ENCODE measurements around the gene ACTRT2. TPM values are rescaled to one million over a fixed set of nuclear protein-coding genes. Genes with fewer than 3 reads are reported as not detected.

ACTRT2 gene
- total RNA-seq, 1 donor from 2014 or later, result not detected

DNA sequence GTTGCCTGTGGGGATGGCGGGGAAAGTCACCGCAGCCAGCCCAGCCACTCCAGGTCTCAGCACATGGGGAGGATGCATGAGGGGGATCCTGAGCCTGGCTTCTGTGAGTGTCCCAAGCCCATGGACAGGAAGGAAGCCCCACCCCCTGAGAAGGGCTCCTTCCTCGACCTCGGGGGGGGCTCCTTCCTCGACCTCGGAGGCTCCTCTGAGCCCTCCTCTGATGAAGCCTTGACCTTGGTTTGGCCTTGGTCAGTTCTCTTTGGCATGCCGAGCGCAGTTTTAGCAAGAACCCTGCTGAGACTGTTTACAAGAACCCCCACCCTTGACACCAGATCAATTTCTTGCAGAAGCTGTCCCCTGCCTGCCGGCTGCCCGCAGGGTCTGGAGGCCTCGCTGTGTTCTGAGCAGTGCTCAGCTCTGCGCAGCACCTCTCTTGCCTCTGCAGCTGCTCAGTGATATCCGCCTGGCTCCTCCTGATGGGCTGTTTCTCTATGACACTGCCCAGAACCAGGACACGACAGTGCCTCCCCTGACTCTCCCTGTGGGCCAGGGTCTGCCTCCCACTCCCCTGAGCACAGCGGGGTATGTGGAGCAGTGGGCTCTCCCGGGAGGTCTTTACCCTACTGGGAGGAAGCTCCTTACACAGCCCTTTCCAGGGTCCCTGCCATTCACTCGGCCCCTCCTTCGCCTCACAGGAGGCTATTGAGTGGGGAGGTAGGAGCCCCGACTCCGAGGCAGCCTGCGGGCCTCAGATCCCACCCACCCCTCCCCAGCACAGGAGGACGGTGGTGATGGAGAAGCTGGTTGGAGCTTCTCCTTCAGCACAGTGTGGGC, 15.4 kb downstream of the ACTRT2 start:
- no peaks in the 10 kb centered on the region for H3K36me3 Mint-ChIP-seq (ENCODE audit: unreplicated experiment)
- TF ChIP-seq, protein P1, sequence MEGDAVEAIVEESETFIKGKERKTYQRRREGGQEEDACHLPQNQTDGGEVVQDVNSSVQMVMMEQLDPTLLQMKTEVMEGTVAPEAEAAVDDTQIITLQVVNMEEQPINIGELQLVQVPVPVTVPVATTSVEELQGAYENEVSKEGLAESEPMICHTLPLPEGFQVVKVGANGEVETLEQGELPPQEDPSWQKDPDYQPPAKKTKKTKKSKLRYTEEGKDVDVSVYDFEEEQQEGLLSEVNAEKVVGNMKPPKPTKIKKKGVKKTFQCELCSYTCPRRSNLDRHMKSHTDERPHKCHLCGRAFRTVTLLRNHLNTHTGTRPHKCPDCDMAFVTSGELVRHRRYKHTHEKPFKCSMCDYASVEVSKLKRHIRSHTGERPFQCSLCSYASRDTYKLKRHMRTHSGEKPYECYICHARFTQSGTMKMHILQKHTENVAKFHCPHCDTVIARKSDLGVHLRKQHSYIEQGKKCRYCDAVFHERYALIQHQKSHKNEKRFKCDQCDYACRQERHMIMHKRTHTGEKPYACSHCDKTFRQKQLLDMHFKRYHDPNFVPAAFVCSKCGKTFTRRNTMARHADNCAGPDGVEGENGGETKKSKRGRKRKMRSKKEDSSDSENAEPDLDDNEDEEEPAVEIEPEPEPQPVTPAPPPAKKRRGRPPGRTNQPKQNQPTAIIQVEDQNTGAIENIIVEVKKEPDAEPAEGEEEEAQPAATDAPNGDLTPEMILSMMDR (IDR thresholded peaks at IDR 0.05), result no peak
- H3K27me3 Mint-ChIP-seq (ENCODE audit: unreplicated experiment), result peaks cover 3% of the 10 kb centered on the region

DNA sequence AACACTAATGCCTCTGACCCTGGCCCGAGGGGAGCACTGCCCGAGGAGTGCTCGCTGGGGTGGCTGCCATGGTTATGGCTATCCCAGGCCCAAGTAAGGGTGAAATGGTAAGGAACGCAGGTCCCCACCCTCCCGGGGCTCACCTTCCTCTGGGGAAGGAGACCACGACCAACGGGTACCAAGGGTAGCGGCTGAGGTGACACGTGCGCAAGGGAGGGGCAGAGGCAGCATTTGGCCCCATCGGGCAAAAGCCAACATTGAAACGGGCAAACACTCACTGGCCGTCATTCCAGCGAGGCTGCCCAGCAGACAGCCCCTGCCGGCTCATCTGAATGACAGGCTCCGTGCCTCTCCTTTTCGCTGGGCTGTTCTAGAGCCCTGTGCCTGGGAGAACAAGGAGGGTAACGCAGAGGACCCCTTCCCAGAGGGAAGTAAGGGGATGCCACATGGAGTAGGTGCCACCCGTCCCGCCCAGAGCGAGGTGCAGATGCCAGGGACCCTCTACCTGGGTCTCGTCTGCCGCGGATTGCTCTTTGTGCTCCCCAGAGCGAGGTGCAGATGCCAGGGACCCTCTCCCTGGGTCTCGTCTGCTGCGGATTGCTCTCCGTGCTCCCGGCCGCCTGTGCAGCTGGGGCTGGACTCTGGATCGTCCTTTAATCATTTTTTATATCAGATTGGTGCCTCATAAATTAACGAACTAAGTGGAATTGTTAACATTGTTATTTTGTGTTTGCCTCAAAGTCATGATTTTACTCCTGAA, 16.2 kb downstream of the ACTRT2 start:
- Mint-ChIP-seq H3K4me3 (ENCODE audit: unreplicated experiment) (no peak overlapping the region), H3K27me3 (ENCODE audit: unreplicated experiment) (peaks cover 3% of the 10 kb centered on the region), H3K27ac (ENCODE audit: unreplicated experiment) (no peak overlapping the region), H3K9me3 (ENCODE audit: unreplicated experiment) (no peaks in the 10 kb centered on the region), H3K4me1 (ENCODE audit: unreplicated experiment) (no peaks in the 10 kb centered on the region), H3K36me3 (ENCODE audit: unreplicated experiment) (no peaks in the 10 kb centered on the region)
- no peak for DNase-seq (ENCODE audit: extremely low spot score, unreplicated experiment)
- TF ChIP-seq, protein P1 (IDR thresholded peaks at IDR 0.05), result no peak

More for the DNA sequence above, 15.4 kb downstream of the ACTRT2 start:
- Mint-ChIP-seq H3K4me1 (ENCODE audit: unreplicated experiment) (no peaks in the 10 kb centered on the region), H3K4me3 (ENCODE audit: unreplicated experiment) (no peak overlapping the region), H3K9me3 (ENCODE audit: unreplicated experiment) (no peaks in the 10 kb centered on the region), H3K27ac (ENCODE audit: unreplicated experiment) (no peak overlapping the region)
- no peak for DNase-seq (ENCODE audit: extremely low spot score, unreplicated experiment)

DNA sequence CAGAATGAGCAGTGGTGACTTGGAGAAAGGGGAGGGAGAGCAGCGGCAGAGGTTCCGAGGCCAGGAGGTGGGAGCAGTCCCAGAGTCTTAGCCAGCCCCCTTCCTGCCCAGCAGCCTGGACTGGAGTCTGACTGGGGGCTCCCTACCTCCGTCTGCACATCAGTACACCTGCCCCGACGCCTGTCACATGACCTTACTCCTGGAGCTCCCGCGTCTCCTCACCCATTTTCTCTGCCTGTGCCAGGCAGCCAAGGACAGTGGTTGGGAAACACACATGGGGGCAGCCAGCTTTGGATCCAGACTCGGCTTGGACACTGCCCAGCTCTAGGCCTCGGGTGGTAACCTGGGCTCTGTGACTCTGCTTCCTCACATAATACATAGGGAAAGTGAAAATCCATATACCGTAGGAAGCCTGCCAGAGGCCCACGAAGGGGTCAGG, 16.9 kb downstream of the ACTRT2 start:
- H3K27ac Mint-ChIP-seq (ENCODE audit: unreplicated experiment), result no peak overlapping the region
- peaks cover 3% of the 10 kb centered on the region for H3K27me3 Mint-ChIP-seq (ENCODE audit: unreplicated experiment)
- DNase-seq (ENCODE audit: extremely low spot score, unreplicated experiment), result no peak
- H3K9me3 Mint-ChIP-seq (ENCODE audit: unreplicated experiment), result no peaks in the 10 kb centered on the region
- TF ChIP-seq, protein P1 (IDR thresholded peaks at IDR 0.05), result no peak
- H3K4me1 Mint-ChIP-seq (ENCODE audit: unreplicated experiment), result no peaks in the 10 kb centered on the region
- no peaks in the 10 kb centered on the region for H3K36me3 Mint-ChIP-seq (ENCODE audit: unreplicated experiment)
- H3K4me3 Mint-ChIP-seq (ENCODE audit: unreplicated experiment), result no peak overlapping the region

DNA sequence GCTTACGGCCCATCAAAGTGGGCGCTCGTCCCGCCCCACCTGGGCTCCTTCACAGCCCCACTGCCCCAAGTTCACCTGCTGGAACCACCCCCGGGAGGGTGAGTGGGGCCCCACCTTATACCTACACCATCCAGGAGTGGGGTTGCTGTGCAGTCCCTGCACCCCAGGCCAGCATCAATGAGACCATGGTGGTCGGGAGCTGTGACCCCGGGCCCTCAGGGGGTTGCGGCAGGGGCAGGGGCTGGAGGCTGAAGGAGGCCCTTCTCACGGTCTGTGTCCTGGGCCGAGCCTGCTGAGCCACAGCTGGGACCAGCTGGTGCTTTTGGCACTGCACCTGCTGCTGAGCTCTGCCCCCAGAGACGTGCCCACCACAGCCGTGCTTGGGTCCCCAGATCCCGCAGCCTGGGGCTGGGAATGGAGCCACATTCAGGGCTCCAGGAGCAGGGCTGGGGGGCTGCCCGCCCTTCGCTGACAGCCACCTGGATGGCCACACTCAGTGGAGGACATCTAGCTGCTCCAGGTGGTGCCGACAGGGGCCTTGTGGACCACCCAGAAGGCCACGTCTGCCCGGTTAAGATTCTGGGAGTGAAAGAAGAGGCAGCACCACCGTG, 17.4 kb downstream of the ACTRT2 start:
- Mint-ChIP-seq H3K27ac (ENCODE audit: unreplicated experiment) (no peak overlapping the region), H3K4me3 (ENCODE audit: unreplicated experiment) (no peak overlapping the region), H3K4me1 (ENCODE audit: unreplicated experiment) (no peaks in the 10 kb centered on the region), H3K36me3 (ENCODE audit: unreplicated experiment) (no peaks in the 10 kb centered on the region), H3K9me3 (ENCODE audit: unreplicated experiment) (no peaks in the 10 kb centered on the region), H3K27me3 (ENCODE audit: unreplicated experiment) (peaks cover 4% of the 10 kb centered on the region)
- TF ChIP-seq, protein P1 (IDR thresholded peaks at IDR 0.05), result no peak
- no peak for DNase-seq (ENCODE audit: extremely low spot score, unreplicated experiment)
